RWPE2 (cell line): ENCODE data around the gene FAM180A.

Experiments
- ATAC-seq: fragments of 200-7000 bp; cut with Tn5 transposase; 3 replicates; pipeline ENCODE4 v1.9.1; 2021; ENCODE audit warnings: low read depth
- DNase-seq: peaks from one replicate; pipeline ENCODE4 v3.0.0-alpha.2; 2020; ENCODE audit warnings: low spot score
- H3K27ac ChIP-seq: fragments of 450-650 bp; 2 replicates; pipeline ENCODE4 v1.5.1; 2017; ENCODE audit warnings: mild to moderate bottlenecking; ENCODE audit not compliant: poor library complexity, severe bottlenecking
- H3K27me3 ChIP-seq: fragments of 250-450 bp; sonication (Bioruptor Pico); 2 replicates; pipeline ENCODE4 v1.5.1; 2021; ENCODE audit warnings: mild to moderate bottlenecking, moderate library complexity; ENCODE audit not compliant: insufficient read depth, poor library complexity, severe bottlenecking
- H3K36me3 ChIP-seq: fragments of 250-450 bp; sonication (Bioruptor Pico); 2 replicates; pipeline ENCODE4 v1.5.1; 2020; ENCODE audit warnings: low read depth, mild to moderate bottlenecking, moderate library complexity
- H3K4me1 ChIP-seq: fragments of 250-450 bp; sonication (Bioruptor Pico); 2 replicates; pipeline ENCODE4 v1.5.1; 2021; ENCODE audit warnings: mild to moderate bottlenecking, moderate library complexity; ENCODE audit not compliant: insufficient read depth, poor library complexity, severe bottlenecking
- H3K4me3 ChIP-seq: fragments of 250-450 bp; sonication (Bioruptor Pico); 2 replicates; pipeline ENCODE4 v1.5.1; 2021; ENCODE audit warnings: mild to moderate bottlenecking, moderate library complexity; ENCODE audit not compliant: severe bottlenecking
- H3K9me3 ChIP-seq: fragments of 250-450 bp; sonication (Bioruptor Pico); 2 replicates; pipeline ENCODE4 v1.5.1; 2021; ENCODE audit warnings: mild to moderate bottlenecking, moderate library complexity; ENCODE audit not compliant: severe bottlenecking
- CTCF ChIP-seq: fragments of 450-650 bp; IDR thresholded peaks from one replicate; pipeline ENCODE4 v1.5.1; 2017; ENCODE audit warnings: mild to moderate bottlenecking, moderate library complexity; ENCODE audit not compliant: poor library complexity, severe bottlenecking

Gene FAM180A

DNA sequence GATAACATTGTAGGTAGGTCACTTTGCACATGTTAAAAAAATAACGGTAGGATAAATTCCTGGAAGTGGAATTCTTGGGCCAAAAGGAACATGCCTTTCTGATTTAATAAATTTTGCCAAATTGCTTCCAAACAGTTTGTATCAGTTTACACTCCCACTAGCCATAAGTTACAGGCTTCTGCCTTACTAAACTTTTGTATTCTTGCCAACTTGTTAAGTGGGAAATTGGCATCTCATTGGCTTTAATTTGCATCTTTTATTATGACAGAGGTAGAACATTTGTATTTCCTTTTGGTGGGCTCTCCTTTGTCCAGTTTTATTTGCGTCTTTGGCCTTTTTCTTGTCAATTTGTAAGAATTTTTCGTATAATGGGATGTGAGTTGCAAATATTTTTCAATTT is 38.3 kb upstream of the FAM180A start:
- DNase-seq = no peak
- Histone ChIP-seq H3K9me3 (no peaks in the 10 kb centered on the region), H3K27me3 (no peaks in the 10 kb centered on the region), H3K4me1 (no peaks in the 10 kb centered on the region), H3K27ac (no peak overlapping the region), H3K4me3 (no peak overlapping the region), H3K36me3 (no peaks in the 10 kb centered on the region)
- no peak for ATAC-seq
- TF ChIP-seq CTCF = no peak

- Histone ChIP-seq H3K4me3 (no peak overlapping the region), H3K27ac (no peak overlapping the region), H3K9me3 (no peaks in the 10 kb centered on the region), H3K27me3 (no peaks in the 10 kb centered on the region), H3K4me1 (no peaks in the 10 kb centered on the region), H3K36me3 (no peaks in the 10 kb centered on the region)
- no peak for TF ChIP-seq CTCF
- no peak for DNase-seq
- no peak for ATAC-seq
These were observed 36.5 kb upstream of the FAM180A start for GRCh38 chr7:135785065-135785464.

GRCh38 chr7:135784013-135784412 is 35.4 kb upstream of the FAM180A start:
- Histone ChIP-seq H3K4me3 (no peak overlapping the region), H3K27ac (no peak overlapping the region), H3K36me3 (no peaks in the 10 kb centered on the region), H3K9me3 (no peaks in the 10 kb centered on the region), H3K27me3 (no peaks in the 10 kb centered on the region), H3K4me1 (no peaks in the 10 kb centered on the region)
- ATAC-seq = no peak
- TF ChIP-seq CTCF = no peak
- DNase-seq = no peak

DNA sequence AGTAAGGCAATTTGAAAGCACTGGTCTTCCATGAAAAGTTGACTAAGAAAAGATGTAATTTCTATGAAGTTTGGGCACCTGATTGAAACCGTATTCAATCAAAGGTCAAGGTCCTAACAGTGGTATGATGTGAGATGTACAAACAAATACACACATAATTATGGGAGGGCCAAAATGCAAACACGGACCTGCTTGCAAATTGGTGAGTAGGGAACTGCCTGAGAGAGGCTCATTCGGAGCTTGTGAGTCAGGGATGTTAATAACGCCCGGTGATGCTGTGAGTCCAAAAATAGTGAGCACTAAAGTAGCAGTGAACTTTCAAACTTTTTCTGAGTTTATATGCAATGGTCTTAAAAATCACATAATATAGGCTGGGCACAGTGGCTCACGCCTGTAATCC is 34.2 kb upstream of the FAM180A start:
- Histone ChIP-seq H3K4me3 (no peak overlapping the region), H3K27me3 (no peaks in the 10 kb centered on the region), H3K4me1 (no peaks in the 10 kb centered on the region), H3K9me3 (no peaks in the 10 kb centered on the region), H3K27ac (no peak overlapping the region), H3K36me3 (no peaks in the 10 kb centered on the region)
- TF ChIP-seq CTCF = no peak
- ATAC-seq = no peak
- DNase-seq = no peak

DNA sequence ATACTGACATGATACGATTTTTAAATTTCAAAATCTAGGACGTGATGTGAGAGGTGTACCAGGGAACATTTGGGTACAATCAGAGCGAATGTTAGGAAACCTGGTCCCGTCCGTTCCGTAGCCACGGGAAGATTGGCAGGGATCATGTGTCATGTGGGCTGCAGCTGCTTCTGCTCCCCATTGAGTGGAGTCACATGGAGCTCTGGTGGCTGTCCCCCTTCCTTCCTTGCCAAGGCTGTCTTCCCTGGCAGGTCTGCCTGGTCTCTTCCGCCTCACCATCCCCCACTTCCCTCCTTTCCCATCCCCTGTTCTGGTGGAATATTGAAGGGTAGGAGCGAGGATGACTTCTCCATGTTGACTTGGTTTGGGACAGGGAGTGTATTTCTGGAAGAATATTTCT is 33.8 kb upstream of the FAM180A start:
- H3K4me1 ChIP-seq = no peaks in the 10 kb centered on the region
- no peaks in the 10 kb centered on the region for H3K36me3 ChIP-seq
- TF ChIP-seq CTCF = no peak
- no peak overlapping the region for H3K27ac ChIP-seq
- ATAC-seq = no peak
- DNase-seq = no peak
- no peak overlapping the region for H3K4me3 ChIP-seq
- H3K27me3 ChIP-seq = no peaks in the 10 kb centered on the region
- H3K9me3 ChIP-seq = no peaks in the 10 kb centered on the region
